BE2C (cell line): ENCODE measurements around the gene NYAP2.

Experiments used
- DNase-seq: peaks from one replicate; pipeline ENCODE4 v3.0.0-alpha.2; 2020
- H3K27me3 ChIP-seq: fragments of 250-450 bp; sonication (Bioruptor Pico); 2 replicates; pipeline ENCODE4 v1.5.1; 2020; ENCODE audit warnings: mild to moderate bottlenecking
- H3K36me3 ChIP-seq: fragments of 250-450 bp; sonication (Bioruptor Pico); 2 replicates; pipeline ENCODE4 v1.5.1; 2020; ENCODE audit warnings: mild to moderate bottlenecking
- H3K4me1 ChIP-seq: fragments of 250-450 bp; sonication (Bioruptor Pico); 2 replicates; pipeline ENCODE4 v1.5.1; 2020
- H3K4me3 ChIP-seq: 2 replicates; pipeline ENCODE4 v1.5.1; 2011; ENCODE audit warnings: low read depth, low read length
- H3K9me3 ChIP-seq: fragments of 250-450 bp; sonication (Bioruptor Pico); 2 replicates; pipeline ENCODE4 v1.5.1; 2020
- TF ChIP-seq, protein P1 (sequence below): IDR thresholded peaks from 2 replicates; pipeline ENCODE4 v1.5.1; 2012; ENCODE audit warnings: mild to moderate bottlenecking, low read depth, low read length

Gene NYAP2

DNA sequence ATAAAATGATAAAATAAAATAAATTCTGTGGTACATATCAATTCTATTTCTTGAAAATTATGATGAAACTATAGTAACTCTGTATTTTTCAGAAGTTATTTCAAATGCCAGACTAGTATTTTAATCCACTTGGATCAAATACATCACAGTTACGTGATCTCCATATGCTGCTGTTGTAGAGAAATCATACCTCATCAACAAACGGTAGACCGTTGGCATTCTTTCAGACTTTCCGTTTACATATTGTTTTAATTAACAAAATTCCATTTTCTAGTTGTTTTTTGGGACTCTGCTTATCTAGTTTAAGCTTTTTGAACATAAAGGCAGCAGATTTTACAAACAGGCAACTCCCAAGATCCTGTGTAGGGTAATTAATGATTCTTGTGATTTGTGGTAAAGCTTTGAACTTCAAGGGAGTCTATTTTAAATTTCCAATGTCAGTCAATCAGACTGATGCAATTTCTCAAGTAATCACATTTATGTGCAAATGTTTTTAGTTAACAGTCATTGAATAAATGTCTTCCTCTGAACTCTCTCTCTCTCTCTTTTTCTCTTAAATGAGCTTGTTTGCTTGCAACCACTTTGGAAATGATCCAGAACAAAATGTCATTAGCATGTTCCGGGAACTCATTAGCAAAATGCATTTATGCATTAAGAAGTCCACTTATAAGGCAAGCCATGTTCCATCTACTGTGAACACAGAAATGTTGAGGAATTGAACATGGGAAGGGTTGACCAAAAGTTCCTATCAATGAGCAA, 31.8 kb downstream of the NYAP2 start:
- no peaks in the 10 kb centered on the region for H3K9me3 ChIP-seq
- H3K27me3 ChIP-seq: no peaks in the 10 kb centered on the region
- TF ChIP-seq, protein P1, sequence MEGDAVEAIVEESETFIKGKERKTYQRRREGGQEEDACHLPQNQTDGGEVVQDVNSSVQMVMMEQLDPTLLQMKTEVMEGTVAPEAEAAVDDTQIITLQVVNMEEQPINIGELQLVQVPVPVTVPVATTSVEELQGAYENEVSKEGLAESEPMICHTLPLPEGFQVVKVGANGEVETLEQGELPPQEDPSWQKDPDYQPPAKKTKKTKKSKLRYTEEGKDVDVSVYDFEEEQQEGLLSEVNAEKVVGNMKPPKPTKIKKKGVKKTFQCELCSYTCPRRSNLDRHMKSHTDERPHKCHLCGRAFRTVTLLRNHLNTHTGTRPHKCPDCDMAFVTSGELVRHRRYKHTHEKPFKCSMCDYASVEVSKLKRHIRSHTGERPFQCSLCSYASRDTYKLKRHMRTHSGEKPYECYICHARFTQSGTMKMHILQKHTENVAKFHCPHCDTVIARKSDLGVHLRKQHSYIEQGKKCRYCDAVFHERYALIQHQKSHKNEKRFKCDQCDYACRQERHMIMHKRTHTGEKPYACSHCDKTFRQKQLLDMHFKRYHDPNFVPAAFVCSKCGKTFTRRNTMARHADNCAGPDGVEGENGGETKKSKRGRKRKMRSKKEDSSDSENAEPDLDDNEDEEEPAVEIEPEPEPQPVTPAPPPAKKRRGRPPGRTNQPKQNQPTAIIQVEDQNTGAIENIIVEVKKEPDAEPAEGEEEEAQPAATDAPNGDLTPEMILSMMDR: no peak
- DNase-seq: no peak
- H3K4me1 ChIP-seq: peaks cover 20% of the 10 kb centered on the region
- H3K4me3 ChIP-seq: no peak overlapping the region
- H3K36me3 ChIP-seq: no peaks in the 10 kb centered on the region

DNA sequence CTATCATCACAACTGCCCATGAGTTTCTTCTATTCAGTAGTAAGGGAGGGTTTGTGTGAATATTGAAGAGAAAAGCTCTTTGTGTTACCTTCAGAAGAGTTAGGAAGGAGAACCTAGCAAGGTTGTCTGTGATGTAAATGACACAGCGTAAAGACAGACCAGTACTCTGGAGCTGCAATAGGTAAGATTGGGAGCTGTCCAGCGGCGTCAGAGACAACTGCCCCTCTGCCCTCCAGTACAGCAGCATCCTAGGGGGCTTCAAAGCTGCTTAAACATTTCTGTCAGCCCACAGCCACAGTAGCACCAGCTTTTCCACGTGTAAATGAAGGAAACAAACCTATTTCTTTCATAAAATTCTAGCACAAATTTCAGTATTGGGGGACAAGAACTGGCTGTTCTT, 34.5 kb downstream of the NYAP2 start:
- Histone ChIP-seq H3K36me3 (no peaks in the 10 kb centered on the region), H3K9me3 (no peaks in the 10 kb centered on the region), H3K4me1 (peaks cover 29% of the 10 kb centered on the region), H3K27me3 (no peaks in the 10 kb centered on the region), H3K4me3 (no peak overlapping the region)
- TF ChIP-seq, protein P1: no peak
- no peak for DNase-seq

DNA sequence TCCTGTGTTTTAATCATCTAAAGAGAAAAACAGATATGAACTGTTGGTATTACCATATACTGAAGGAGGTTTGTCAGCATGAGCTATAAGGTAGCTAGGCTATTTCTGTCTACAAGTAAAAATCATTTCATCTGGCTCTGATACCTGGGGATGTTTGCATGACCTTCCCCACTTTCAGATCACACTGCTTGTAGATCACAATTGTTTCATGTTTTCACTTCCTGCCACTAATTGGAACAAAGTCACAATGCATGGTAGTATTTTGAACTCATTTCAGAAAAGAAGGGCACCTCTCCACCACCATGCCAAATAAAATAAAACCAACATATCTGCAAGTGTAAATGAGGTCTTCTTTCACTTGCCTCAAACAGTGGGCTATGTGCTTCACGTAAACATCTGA, 37.8 kb downstream of the NYAP2 start:
- TF ChIP-seq, protein P1: no peak
- Histone ChIP-seq H3K36me3 (no peaks in the 10 kb centered on the region), H3K27me3 (no peaks in the 10 kb centered on the region), H3K4me3 (no peak overlapping the region), H3K4me1 (peaks cover 13% of the 10 kb centered on the region), H3K9me3 (no peaks in the 10 kb centered on the region)
- no peak for DNase-seq

DNA sequence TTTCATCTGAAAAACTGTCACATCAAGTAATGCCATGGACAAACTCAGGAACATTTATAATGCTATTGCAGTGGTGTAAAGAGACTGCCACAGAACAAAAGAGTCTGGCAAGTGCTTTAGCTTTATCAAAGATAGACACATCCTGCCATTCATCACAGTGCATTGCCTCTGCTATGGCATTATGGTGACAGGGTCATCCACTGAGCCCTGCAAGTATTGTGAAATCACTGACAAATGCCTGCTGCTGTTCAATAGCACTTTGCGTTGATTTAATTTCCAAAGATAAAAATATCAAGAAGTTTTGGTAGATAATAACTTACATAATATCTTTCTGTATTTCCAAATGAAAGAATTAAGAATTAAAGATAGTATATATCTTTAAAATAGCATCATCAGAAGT, 38.7 kb downstream of the NYAP2 start:
- no peaks in the 10 kb centered on the region for H3K36me3 ChIP-seq
- TF ChIP-seq, protein P1: no peak
- DNase-seq: peak; percentile 59
- no peak overlapping the region for H3K4me3 ChIP-seq
- no peaks in the 10 kb centered on the region for H3K27me3 ChIP-seq
- no peaks in the 10 kb centered on the region for H3K9me3 ChIP-seq
- H3K4me1 ChIP-seq: peaks cover 13% of the 10 kb centered on the region

DNA sequence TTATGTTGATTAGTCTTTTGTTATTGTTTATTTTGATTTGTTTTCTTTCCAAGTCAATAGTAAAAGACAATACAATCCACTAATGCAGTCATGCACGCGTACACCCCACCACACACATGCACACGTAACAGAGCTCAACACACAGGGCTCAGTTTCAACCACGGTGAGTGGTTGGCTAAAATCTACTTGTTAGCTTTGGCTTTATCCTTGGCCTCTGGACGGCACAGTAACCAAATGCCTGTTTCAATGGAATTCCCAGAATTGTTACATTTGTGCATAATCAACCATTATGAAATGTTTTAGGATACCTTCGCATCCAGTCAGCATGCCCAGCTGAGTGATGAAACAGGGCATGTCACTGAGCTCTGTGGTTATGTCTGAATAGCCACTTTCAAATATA, 53.2 kb downstream of the NYAP2 start:
- Histone ChIP-seq H3K27me3 (no peaks in the 10 kb centered on the region), H3K9me3 (no peaks in the 10 kb centered on the region), H3K4me1 (peaks cover 4% of the 10 kb centered on the region; the same call in 1 of the 2 replicates), H3K36me3 (no peaks in the 10 kb centered on the region), H3K4me3 (no peak overlapping the region)
- TF ChIP-seq, protein P1: no peak
- DNase-seq: no peak

DNA sequence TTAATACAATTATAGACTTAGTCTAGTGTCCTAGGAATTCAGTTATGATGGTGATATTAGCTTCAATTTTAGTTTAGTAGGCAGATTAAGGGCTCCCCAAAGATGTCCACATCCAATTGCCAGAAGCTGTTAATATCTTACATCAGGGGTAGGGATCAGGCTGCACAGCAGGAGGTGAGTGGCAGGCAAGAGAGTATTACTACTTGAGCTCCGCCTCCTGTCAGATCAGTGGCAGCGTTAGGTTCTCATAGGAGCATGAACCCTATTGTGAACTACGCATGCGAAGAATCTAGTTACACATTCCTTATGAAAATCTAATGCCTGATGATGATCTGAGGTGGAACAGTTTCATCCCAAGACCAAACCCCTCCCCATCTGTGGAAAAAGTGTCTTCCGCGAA, 54.9 kb downstream of the NYAP2 start:
- no peaks in the 10 kb centered on the region for H3K36me3 ChIP-seq
- H3K4me1 ChIP-seq: peaks cover 4% of the 10 kb centered on the region; the same call in 1 of the 2 replicates
- TF ChIP-seq, protein P1: no peak
- H3K9me3 ChIP-seq: no peaks in the 10 kb centered on the region
- no peak overlapping the region for H3K4me3 ChIP-seq
- H3K27me3 ChIP-seq: no peaks in the 10 kb centered on the region
- DNase-seq: no peak
